ENCODE data around the gene CARD6. TPM values are rescaled to one million over a fixed set of nuclear protein-coding genes. Genes with fewer than 3 reads are reported as not detected.

Gene CARD6
- total and polyA plus RNA-seq, 2 of the 8 experiments (the other 6 are each of a cell fraction or from before 2014, with no cell fraction given) = 0.41 to 0.50 TPM

DNA sequence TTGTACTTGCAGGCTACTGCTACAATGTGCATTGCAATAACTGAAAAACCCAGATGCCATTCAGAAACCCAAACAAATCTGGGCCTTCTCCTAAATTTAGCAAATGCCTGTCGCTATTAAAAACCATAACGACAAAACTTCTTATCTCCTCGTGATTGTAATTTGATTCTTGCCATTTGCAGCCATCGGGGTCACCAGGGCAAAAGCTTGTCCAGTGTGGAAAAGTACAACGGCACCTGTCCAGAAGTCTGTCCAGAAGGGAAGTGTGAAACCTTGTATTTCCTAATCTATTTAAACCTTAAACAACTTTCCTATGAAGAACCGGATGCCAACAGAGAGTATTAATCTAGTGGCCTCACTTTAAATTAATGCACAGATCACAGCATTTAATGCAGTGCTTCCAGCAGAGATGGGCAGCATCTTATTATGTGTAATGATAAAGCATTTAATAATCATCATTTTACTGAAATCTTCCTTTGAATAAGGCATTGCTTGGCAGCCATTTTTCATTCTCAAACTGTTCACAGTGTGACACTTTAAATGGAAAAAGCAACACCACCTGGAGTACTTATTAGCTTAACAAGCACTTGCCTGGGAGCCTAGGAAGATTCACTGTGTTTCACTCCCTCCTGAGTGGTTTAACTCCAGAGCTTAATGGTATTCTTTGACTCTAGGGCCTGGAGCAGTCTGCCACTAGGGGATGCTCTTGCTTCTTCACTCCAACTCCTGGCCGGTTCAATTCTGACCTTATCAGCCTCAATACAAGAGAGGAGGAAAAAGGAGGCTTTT lies 63.2 kb downstream of the CARD6 start (continued):
- TF ChIP-seq YY1 (IDR thresholded peaks at IDR 0.05; ENCODE audit: low read depth, low read length) (peak; percentile 54; the same call in 1 of the 2 replicates), SP4 (IDR thresholded peaks at IDR 0.05; ENCODE audit: low read length) (no peak), GTF2F1 (IDR thresholded peaks at IDR 0.05; ENCODE audit: borderline replicate concordance, low read depth, low read length) (no peak), RFX5 (IDR thresholded peaks at IDR 0.05; ENCODE audit: borderline replicate concordance, low read depth, low read length) (no peak), TEAD4 (IDR thresholded peaks at IDR 0.05; ENCODE audit: low read depth, low read length) (no peak), FOSL1 (IDR thresholded peaks at IDR 0.05; ENCODE audit: insufficient read depth, low read depth, low read length) (no peak)
- TF ChIP-seq, protein P1, sequence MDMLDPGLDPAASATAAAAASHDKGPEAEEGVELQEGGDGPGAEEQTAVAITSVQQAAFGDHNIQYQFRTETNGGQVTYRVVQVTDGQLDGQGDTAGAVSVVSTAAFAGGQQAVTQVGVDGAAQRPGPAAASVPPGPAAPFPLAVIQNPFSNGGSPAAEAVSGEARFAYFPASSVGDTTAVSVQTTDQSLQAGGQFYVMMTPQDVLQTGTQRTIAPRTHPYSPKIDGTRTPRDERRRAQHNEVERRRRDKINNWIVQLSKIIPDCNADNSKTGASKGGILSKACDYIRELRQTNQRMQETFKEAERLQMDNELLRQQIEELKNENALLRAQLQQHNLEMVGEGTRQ (IDR thresholded peaks at IDR 0.05; ENCODE audit: low read length) = no peak

Measured in H1 (cell line).